OCI-LY1 (cell line): ENCODE data around the gene THAP8.

ENCODE experiments used
- H2AFZ ChIP-seq: fragments of 200-600 bp; sonication (generic), shearing (Covaris generic); 2 replicates; pipeline ENCODE4 v1.6.0; 2014; ENCODE audit warnings: antibody characterized with exemption, mild to moderate bottlenecking, low read length
- H3F3A ChIP-seq: fragments of 200-600 bp; sonication (generic), shearing (Covaris generic); 2 replicates; pipeline ENCODE4 v1.6.0; 2014; ENCODE audit warnings: mild to moderate bottlenecking, antibody characterized with exemption, low read length, moderate library complexity; ENCODE audit not compliant: insufficient read depth
- H3K27ac ChIP-seq: fragments of 200-600 bp; sonication (generic); 2 replicates; pipeline ENCODE4 v1.5.1; 2014; ENCODE audit warnings: low read length, mixed run types, mild to moderate bottlenecking, low read depth; ENCODE audit not compliant: poor library complexity, severe bottlenecking
- H3K27me3 ChIP-seq: fragments of 200-600 bp; sonication (generic); 2 replicates; pipeline ENCODE4 v1.6.0; 2014; ENCODE audit warnings: antibody characterized with exemption, mild to moderate bottlenecking, low read length, moderate library complexity; ENCODE audit not compliant: insufficient read depth
- H3K36me3 ChIP-seq: fragments of 200-600 bp; sonication (generic); 2 replicates; pipeline ENCODE4 v1.6.1; 2014; ENCODE audit warnings: mild to moderate bottlenecking, antibody characterized with exemption, low read length, moderate library complexity, mixed read lengths; ENCODE audit not compliant: insufficient read depth
- H3K4me1 ChIP-seq: fragments of 200-600 bp; sonication (generic); 2 replicates; pipeline ENCODE4 v1.5.1; 2014; ENCODE audit warnings: mild to moderate bottlenecking, low read length, moderate library complexity; ENCODE audit not compliant: insufficient read depth, severe bottlenecking
- H3K4me2 ChIP-seq: fragments of 200-600 bp; sonication (generic), shearing (Covaris generic); 2 replicates; pipeline ENCODE4 v1.6.1; 2014; ENCODE audit warnings: low read length
- H3K4me3 ChIP-seq: fragments of 200-600 bp; sonication (generic); 2 replicates; pipeline ENCODE4 v1.5.1; 2014; ENCODE audit warnings: low read length, low read depth, mild to moderate bottlenecking, mixed read lengths; ENCODE audit not compliant: poor library complexity, severe bottlenecking
- H3K79me2 ChIP-seq: fragments of 200-600 bp; shearing (Covaris generic); 2 replicates; pipeline ENCODE4 v1.6.1; 2016; ENCODE audit warnings: mixed run types, low read length, mixed read lengths; ENCODE audit not compliant: insufficient read depth
- H3K9ac ChIP-seq: fragments of 200-600 bp; sonication (generic), shearing (Covaris generic); 2 replicates; pipeline ENCODE4 v1.6.1; 2014; ENCODE audit warnings: mild to moderate bottlenecking, low read length, mixed read lengths
- H3K9me2 ChIP-seq: fragments of 200-600 bp; sonication (generic), shearing (Covaris generic); 2 replicates; pipeline ENCODE4 v1.6.1; 2014; ENCODE audit warnings: low read depth, mild to moderate bottlenecking, low read length, mixed read lengths
- H3K9me3 ChIP-seq: fragments of 200-600 bp; shearing (Covaris generic); 2 replicates; pipeline ENCODE4 v1.6.1; 2014; ENCODE audit warnings: low read length, mixed read lengths
- H4K20me1 ChIP-seq: fragments of 200-600 bp; sonication (generic), shearing (Covaris generic); 2 replicates; pipeline ENCODE4 v1.6.0; 2016; ENCODE audit warnings: mild to moderate bottlenecking, low read length; ENCODE audit not compliant: insufficient read depth
- CTCF ChIP-seq: fragments of 200-600 bp; sonication (generic), shearing (Covaris generic); IDR thresholded peaks from 2 replicates; pipeline ENCODE4 v1.5.1; 2017; ENCODE audit warnings: mild to moderate bottlenecking, antibody characterized with exemption, low read length, moderate library complexity, mixed read lengths
- EZH2 ChIP-seq: fragments of 200-600 bp; sonication (generic), shearing (Covaris generic); IDR thresholded peaks from 2 replicates; pipeline ENCODE4 v1.8.0; 2017; ENCODE audit warnings: borderline replicate concordance, mixed run types, mild to moderate bottlenecking, antibody characterized with exemption, low read length, moderate library complexity, mixed read lengths

Gene THAP8

DNA sequence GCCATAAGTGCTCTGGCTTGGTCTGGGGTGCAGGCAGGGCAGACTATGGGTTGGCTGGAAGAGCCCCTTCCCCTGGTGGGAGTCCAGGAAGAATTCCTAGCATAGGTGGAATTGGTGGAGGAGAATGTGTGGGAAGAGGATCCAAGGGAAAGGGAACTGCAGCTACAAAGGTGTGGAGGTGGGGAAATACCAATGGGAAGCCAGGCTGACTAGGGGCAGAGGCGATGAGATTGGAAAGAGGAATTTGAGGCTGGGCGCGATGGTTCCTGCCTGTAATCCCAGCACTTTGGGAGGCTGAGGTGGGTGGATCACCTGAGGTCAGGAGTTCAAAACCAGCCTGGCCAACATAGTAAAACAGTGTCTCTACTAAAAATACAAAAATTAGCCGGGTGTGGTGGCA is 63.9 kb downstream of the THAP8 start:
- H3K36me3 ChIP-seq, result no peaks in the 10 kb centered on the region
- no peaks in the 10 kb centered on the region for H3K79me2 ChIP-seq
- H3K4me1 ChIP-seq, result peaks cover 4% of the 10 kb centered on the region
- no peak overlapping the region for H3K27ac ChIP-seq
- H3K27me3 ChIP-seq, result peaks cover 4% of the 10 kb centered on the region; the same call in 1 of the 2 replicates
- no peak for TF ChIP-seq CTCF
- no peak for TF ChIP-seq EZH2
- H3K9me2 ChIP-seq, result no peaks in the 10 kb centered on the region
- H3K4me3 ChIP-seq, result no peak overlapping the region
- H2AFZ ChIP-seq, result no peak overlapping the region
- H3K4me2 ChIP-seq, result no peak overlapping the region
- H4K20me1 ChIP-seq, result no peaks in the 10 kb centered on the region
- no peaks in the 10 kb centered on the region for H3K9me3 ChIP-seq
- H3F3A ChIP-seq, result no peaks in the 10 kb centered on the region
- H3K9ac ChIP-seq, result no peak overlapping the region

DNA sequence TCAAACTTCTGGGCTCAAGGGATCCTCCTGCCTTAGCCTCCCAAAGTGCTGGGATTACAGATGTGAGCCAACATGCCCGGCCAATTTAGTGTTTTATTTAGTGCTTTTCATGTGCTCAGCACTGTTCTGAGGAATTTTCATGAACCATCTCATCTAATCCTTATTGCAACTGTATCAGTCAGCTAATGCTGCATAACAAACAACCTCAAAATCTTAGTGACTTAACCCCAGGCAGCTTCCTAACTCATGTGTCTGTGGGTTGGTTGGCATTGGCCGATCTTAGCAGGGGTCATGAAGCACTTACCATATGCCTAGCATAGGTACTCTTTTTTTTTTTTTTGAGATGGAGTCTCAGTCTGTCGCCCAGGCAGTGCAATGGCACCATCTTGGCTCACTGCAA is 65.3 kb downstream of the THAP8 start:
- TF ChIP-seq EZH2, result no peak
- TF ChIP-seq CTCF, result no peak
- H3K79me2 ChIP-seq, result no peaks in the 10 kb centered on the region
- no peaks in the 10 kb centered on the region for H3F3A ChIP-seq

DNA sequence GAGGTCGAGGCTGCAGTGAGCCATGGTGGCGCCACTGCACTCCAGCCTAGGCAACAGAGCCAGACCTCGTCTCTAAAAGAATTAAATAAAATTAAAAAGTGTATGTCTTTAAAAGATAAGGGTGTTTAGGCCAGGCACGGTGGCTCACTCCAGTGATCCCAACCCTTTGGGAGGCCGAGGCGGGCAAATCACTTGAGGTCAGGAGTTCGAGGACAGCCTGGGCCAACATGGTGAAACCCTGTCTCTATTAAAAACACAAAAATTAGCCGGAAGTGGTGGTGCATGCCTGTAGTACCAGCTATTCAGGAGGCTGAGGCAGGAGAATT is 66.6 kb downstream of the THAP8 start:
- TF ChIP-seq CTCF (0 out of 2 replicates have a peak, but pooled peaks have one; percentile 4), EZH2 (no peak)
- Histone ChIP-seq H4K20me1 (no peaks in the 10 kb centered on the region), H3K4me3 (peak overlapping the region; percentile 59), H3K36me3 (no peaks in the 10 kb centered on the region), H3K27ac (no peak overlapping the region), H3K4me1 (no peaks in the 10 kb centered on the region), H3K79me2 (no peaks in the 10 kb centered on the region), H3F3A (no peaks in the 10 kb centered on the region), H3K9me2 (no peaks in the 10 kb centered on the region), H3K9ac (no peak overlapping the region; the same call in 1 of the 2 replicates), H2AFZ (no peak overlapping the region), H3K27me3 (peaks cover 5% of the 10 kb centered on the region; the same call in 1 of the 2 replicates), H3K9me3 (no peaks in the 10 kb centered on the region), H3K4me2 (peak overlapping the region; percentile 83)

More for the DNA sequence above, 65.3 kb downstream of the THAP8 start:
- H3K4me1 ChIP-seq, result no peaks in the 10 kb centered on the region
- H3K9me2 ChIP-seq, result no peaks in the 10 kb centered on the region
- no peaks in the 10 kb centered on the region for H3K9me3 ChIP-seq
- no peak overlapping the region for H3K9ac ChIP-seq
- no peaks in the 10 kb centered on the region for H4K20me1 ChIP-seq
- H2AFZ ChIP-seq, result no peak overlapping the region
- no peak overlapping the region for H3K27ac ChIP-seq
- H3K36me3 ChIP-seq, result no peaks in the 10 kb centered on the region
- no peak overlapping the region for H3K4me3 ChIP-seq
- no peak overlapping the region for H3K4me2 ChIP-seq
- peaks cover 5% of the 10 kb centered on the region; the same call in 1 of the 2 replicates for H3K27me3 ChIP-seq
